HepG2 (cell line): Measurements from ENCODE around the gene POP7. TPM values are rescaled to one million over a fixed set of nuclear protein-coding genes. Genes with fewer than 3 reads are reported as not detected.
A peak's percentile ranks its signal among the peaks of the same experiment; 100 is the strongest.

ENCODE experiments used
- AKNA ChIP-seq: sonication (generic); formaldehyde crosslinking; IDR thresholded peaks from 2 replicates; pipeline ENCODE4 v1.4.0; 2020; ENCODE audit warnings: missing genetic modification reagents, borderline replicate concordance
- ATF3 ChIP-seq: sonication (generic); formaldehyde crosslinking; IDR thresholded peaks from 2 replicates; pipeline ENCODE4 v1.4.0; 2020; ENCODE audit warnings: missing genetic modification reagents
- ATF5 ChIP-seq: sonication (generic); formaldehyde crosslinking; IDR thresholded peaks from 2 replicates; pipeline ENCODE4 v1.4.0; 2020; ENCODE audit warnings: mild to moderate bottlenecking, low read depth, missing genetic modification reagents
- ELF3 ChIP-seq: IDR thresholded peaks from 2 replicates; pipeline ENCODE4 v1.6.1; 2016; ENCODE audit warnings: missing genetic modification reagents, missing compliant biosample characterization
- GTF3A ChIP-seq: sonication (generic); formaldehyde crosslinking; conservative IDR thresholded peaks from 2 replicates; pipeline ENCODE4 v1.4.0; 2020; ENCODE audit warnings: mild to moderate bottlenecking, missing genetic modification reagents
- HINFP ChIP-seq: sonication (generic); formaldehyde crosslinking; IDR thresholded peaks from 2 replicates; pipeline ENCODE4 v1.4.0; 2020; ENCODE audit warnings: low read depth, mild to moderate bottlenecking, missing genetic modification reagents
- HNF1B ChIP-seq: sonication (generic); formaldehyde crosslinking; IDR thresholded peaks from 2 replicates; pipeline ENCODE4 v1.5.1; 2020; ENCODE audit warnings: mild to moderate bottlenecking, moderate library complexity, missing genetic modification reagents
- HOXA5 ChIP-seq: sonication (generic); formaldehyde crosslinking; IDR thresholded peaks from 2 replicates; pipeline ENCODE4 v1.4.0; 2020; ENCODE audit warnings: missing genetic modification reagents
- KLF12 ChIP-seq: sonication (generic); formaldehyde crosslinking; IDR thresholded peaks from 2 replicates; pipeline ENCODE4 v1.4.0; 2020; ENCODE audit warnings: missing genetic modification reagents, borderline replicate concordance
- MAZ ChIP-seq, 2 experiments: sonication (generic) in 1 of 2; formaldehyde crosslinking in 1 of 2; IDR thresholded peaks; 2 replicates each; pipeline versions ENCODE4 v1.5.0 to v1.6.1; 2012 to 2020; ENCODE audit warnings: low read depth in 2 of 2, mild to moderate bottlenecking in 2 of 2, borderline replicate concordance in 1 of 2, improper control_type of control experiment in 1 of 2, low read length in 1 of 2, missing genetic modification reagents in 1 of 2, moderate library complexity in 1 of 2
- NBN ChIP-seq: fragments of 450-650 bp; conservative IDR thresholded peaks from 2 replicates; pipeline ENCODE4 v1.6.1; 2017
- NFKB2 ChIP-seq: sonication (generic); formaldehyde crosslinking; IDR thresholded peaks from 2 replicates; pipeline ENCODE4 v1.4.0; 2020; ENCODE audit warnings: missing genetic modification reagents, borderline replicate concordance
- NR1H2 ChIP-seq: sonication (generic); formaldehyde crosslinking; IDR thresholded peaks from 2 replicates; pipeline ENCODE4 v1.8.1; 2022; ENCODE audit warnings: low read depth, missing genetic modification reagents, borderline replicate concordance
- ZBTB7B ChIP-seq: sonication (generic); formaldehyde crosslinking; IDR thresholded peaks from 2 replicates; pipeline ENCODE4 v1.4.0; 2020; ENCODE audit warnings: missing genetic modification reagents
- ZFP37 ChIP-seq: sonication (generic); formaldehyde crosslinking; IDR thresholded peaks from 2 replicates; pipeline ENCODE4 v1.4.0; 2020; ENCODE audit warnings: missing genetic modification reagents, borderline replicate concordance
- ZFP62 ChIP-seq: sonication (generic); formaldehyde crosslinking; IDR thresholded peaks from 2 replicates; pipeline ENCODE4 v1.4.0; 2020; ENCODE audit warnings: missing genetic modification reagents
- ZNF432 ChIP-seq: sonication (generic); formaldehyde crosslinking; IDR thresholded peaks from 2 replicates; pipeline ENCODE4 v1.5.0; 2020; ENCODE audit warnings: missing genetic modification reagents, mild to moderate bottlenecking, borderline replicate concordance
- ZNF737 ChIP-seq: sonication (generic); formaldehyde crosslinking; IDR thresholded peaks from 2 replicates; pipeline ENCODE4 v1.5.0; 2020; ENCODE audit warnings: missing genetic modification reagents, mild to moderate bottlenecking, borderline replicate concordance
- ZNF746 ChIP-seq: sonication (generic); formaldehyde crosslinking; IDR thresholded peaks from 2 replicates; pipeline ENCODE4 v1.8.0; 2022; ENCODE audit warnings: mild to moderate bottlenecking, missing genetic modification reagents
- ZSCAN20 ChIP-seq: sonication (generic); formaldehyde crosslinking; IDR thresholded peaks from 2 replicates; pipeline ENCODE4 v1.4.0; 2020; ENCODE audit warnings: missing genetic modification reagents, mild to moderate bottlenecking, borderline replicate concordance
- polyA plus RNA-seq, 8 experiments: library from polyadenylated mRNA; depleted of rRNA in 3 of 8; stranded (reverse) in 7 of 8; unstranded in 1 of 8; fragments of >200 nt; fragmentation: Illumina TruSeq in 4 of 8; extraction: Trizol in 4 of 8; gene quantifications; 2 replicates each; pipeline versions ENCODE4 v1.2.1 to v1.2.3, GENCODE V29; 2011 to 2016; ENCODE audit warnings: low read depth in 4 of 8, missing spikeins in 1 of 8, mixed read lengths in 1 of 8; ENCODE audit not compliant: insufficient read depth in 1 of 8
- total RNA-seq, 5 experiments: library from RNA; depleted of rRNA; stranded (reverse); fragments of >200 nt; fragmentation: Illumina TruSeq; extraction: Trizol; gene quantifications; 2 replicates each; pipeline ENCODE4 v1.2.3, GENCODE V29; 2016; ENCODE audit warnings: low read depth in 1 of 5

POP7 gene
- total and polyA plus RNA-seq, 2 of the 13 experiments (the other 11 are each of a cell fraction or from before 2014, with no cell fraction given) = 63.9 to 91.1 TPM

GRCh38 chr7:100720671-100721504, 15.0 kb downstream of the POP7 start (continued):
- TF ChIP-seq AKNA (CRISPR knock-in tag) = no peak
- TF ChIP-seq NR1H2 (CRISPR knock-in tag) = no peak
- TF ChIP-seq ZNF737 (CRISPR knock-in tag) = no peak
- no peak for TF ChIP-seq ZFP62
- TF ChIP-seq HNF1B (CRISPR knock-in tag) = peak; percentile 38; the same call in 1 of the 2 replicates
- no peak for TF ChIP-seq NBN
- no peak for TF ChIP-seq ZNF746 (CRISPR knock-in tag)
- TF ChIP-seq ATF3 (CRISPR knock-in tag) = no peak
- TF ChIP-seq GTF3A (CRISPR knock-in tag) = no peak
- no peak for TF ChIP-seq ZFP37 (CRISPR knock-in tag)
- no peak for TF ChIP-seq ELF3 (CRISPR knock-in tag)
- no peak for TF ChIP-seq ZNF432 (CRISPR knock-in tag)
- TF ChIP-seq ZSCAN20 = peak; percentile 65; the same call in 1 of the 2 replicates
- TF ChIP-seq HOXA5 (CRISPR knock-in tag) = no peak
- no peak for TF ChIP-seq NFKB2 (CRISPR knock-in tag)
- no peak for TF ChIP-seq ATF5 (CRISPR knock-in tag)
- TF ChIP-seq ZBTB7B (CRISPR knock-in tag) = peak; percentile 73
- no peak; the same call in 1 of the 2 replicates for TF ChIP-seq KLF12 (CRISPR knock-in tag)
- 0 out of 2 replicates have a peak, but pooled peaks have one; percentile 15 for TF ChIP-seq MAZ (IDR thresholded peaks at IDR 0.05; ENCODE audit: borderline replicate concordance, low read depth, low read length)
- TF ChIP-seq MAZ (CRISPR knock-in tag; IDR thresholded peaks at IDR 0.05; ENCODE audit: low read depth) = no peak
- no peak for TF ChIP-seq HINFP (CRISPR knock-in tag)
